B cell (primary cell): ENCODE measurements around the gene TM6SF1. TPM values are rescaled to one million over a fixed set of nuclear protein-coding genes. Genes with fewer than 3 reads are reported as not detected.

Source experiments
- ATAC-seq: fragments of 200-7000 bp; cut with Tn5 transposase; one replicate; pipeline ENCODE4 v1.10.0; 2021; ENCODE audit warnings: low read depth, mild to moderate bottlenecking, moderate number of reproducible peaks, moderate library complexity
- CTCF ChIA-PET: fragments of 350-600 bp; sonication (Branson Sonifier 250); formaldehyde crosslinking; loops from one replicate; lab custom pipeline; 2021; ENCODE audit warnings: antibody characterized with exemption, inconsistent platforms; lab: Charles Lee
- POLR2A ChIA-PET: fragments of 350-600 bp; sonication (Branson Sonifier 250); formaldehyde crosslinking; loops from one replicate; lab custom pipeline; 2021; ENCODE audit warnings: antibody characterized with exemption; lab: Charles Lee
- DNase-seq: peaks from one replicate; pipeline ENCODE4 v3.0.0; 2013
- H2AFZ ChIP-seq: 2 replicates; pipeline ENCODE4 v1.6.1; 2012; ENCODE audit warnings: mild to moderate bottlenecking, low read depth, low read length; ENCODE audit not compliant: insufficient read depth, poor library complexity, severe bottlenecking
- H3K27ac ChIP-seq, 2 donors: 1 replicate in 1 of 2; 2 replicates in 1 of 2; pipeline ENCODE4 v1.5.1; 2012 to 2013; ENCODE audit warnings: low read length in 2 of 2, mild to moderate bottlenecking in 2 of 2, moderate library complexity in 1 of 2
- H3K27me3 ChIP-seq, 4 experiments: fragments of 200-600 bp in 1 of 4; sonication (generic) in 1 of 4; replicated peaks in 1 of 4; 1 replicate in 2 of 4; 2 replicates in 2 of 4; pipeline versions ENCODE4 v1.6.1 to v1.7.0; 2013 to 2016; ENCODE audit warnings: low read length in 3 of 4, mild to moderate bottlenecking in 2 of 4, mixed read lengths in 1 of 4, moderate library complexity in 1 of 4; ENCODE audit not compliant: insufficient read depth in 4 of 4, control insufficient read depth in 3 of 4; ENCODE audit errors: control extremely low read depth in 1 of 4
- H3K36me3 ChIP-seq, 2 experiments: replicated peaks in 1 of 2; 1 replicate in 1 of 2; 2 replicates in 1 of 2; pipeline versions ENCODE4 v1.6.1 to v1.7.1; 2013; ENCODE audit warnings: low read length in 1 of 2; ENCODE audit not compliant: insufficient read depth in 2 of 2, control insufficient read depth in 1 of 2; ENCODE audit errors: control extremely low read depth in 1 of 2, extremely low read depth in 1 of 2
- H3K4me1 ChIP-seq, 2 donors: fragments of 200-600 bp in 1 of 2; sonication (generic) in 1 of 2; 1 replicate in 1 of 2; 2 replicates in 1 of 2; pipeline versions ENCODE4 v1.5.1 to v1.6.1; 2013 to 2017; ENCODE audit warnings: low read length in 2 of 2; ENCODE audit not compliant: control insufficient read depth in 2 of 2, insufficient read depth in 2 of 2
- H3K4me2 ChIP-seq: replicated peaks from 2 replicates; pipeline ENCODE3; 2012; ENCODE audit warnings: mild to moderate bottlenecking, low read depth, low read length; ENCODE audit not compliant: poor library complexity, severe bottlenecking
- H3K4me3 ChIP-seq, 5 experiments: fragments of 200-600 bp in 1 of 5; sonication (generic) in 1 of 5; 1 replicate in 3 of 5; 2 replicates in 2 of 5; pipeline versions ENCODE4 v1.5.1 to v1.7.0; 2011 to 2016; ENCODE audit warnings: low read length in 4 of 5, mild to moderate bottlenecking in 4 of 5, low read depth in 2 of 5, control low read depth in 1 of 5, moderate library complexity in 1 of 5; ENCODE audit not compliant: insufficient read depth in 1 of 5; ENCODE audit errors: control extremely low read depth in 1 of 5, extremely low read depth in 1 of 5
- H3K79me2 ChIP-seq: fragments of 200-600 bp; sonication (generic); one replicate; pipeline ENCODE4 v1.6.0; 2016; ENCODE audit warnings: low read length; ENCODE audit not compliant: control insufficient read depth, insufficient read depth
- H3K9ac ChIP-seq: fragments of 200-600 bp; sonication (generic); 2 replicates; pipeline ENCODE4 v1.6.1; 2017; ENCODE audit warnings: mild to moderate bottlenecking, low read length, moderate library complexity
- H3K9me3 ChIP-seq, 3 donors: one replicate each; pipeline versions ENCODE4 v1.6.1 to v1.7.1; 2013; ENCODE audit warnings: low read length in 2 of 3; ENCODE audit not compliant: control insufficient read depth in 2 of 3, insufficient read depth in 1 of 3; ENCODE audit errors: control extremely low read depth in 1 of 3
- H4K20me1 ChIP-seq: 2 replicates; pipeline ENCODE4 v1.6.0; 2012; ENCODE audit warnings: mild to moderate bottlenecking, low read length; ENCODE audit not compliant: insufficient read depth, control insufficient read depth, poor library complexity, severe bottlenecking
- H3K27ac Mint-ChIP-seq: one replicate; pipeline ENCODE4 v1.8.0; 2021; ENCODE audit warnings: mixed read lengths
- H3K27me3 Mint-ChIP-seq: one replicate; pipeline ENCODE4 v1.8.0; 2021; ENCODE audit warnings: mixed read lengths
- H3K4me1 Mint-ChIP-seq: one replicate; pipeline ENCODE4 v1.8.0; 2021; ENCODE audit warnings: mixed read lengths
- H3K4me3 Mint-ChIP-seq: one replicate; pipeline ENCODE4 v1.8.0; 2021; ENCODE audit warnings: mixed read lengths
- H3K9me3 Mint-ChIP-seq: one replicate; pipeline ENCODE4 v1.8.0; 2022; ENCODE audit warnings: mixed read lengths; ENCODE audit not compliant: insufficient read depth
- CTCF ChIP-seq: fragments of 200-600 bp; IDR thresholded peaks from one replicate; pipeline ENCODE4 v1.8.0; 2022; ENCODE audit warnings: antibody characterized with exemption, mild to moderate bottlenecking
- EZH2 ChIP-seq: IDR thresholded peaks from 2 replicates; pipeline ENCODE4 v1.6.1; 2012; ENCODE audit warnings: borderline replicate concordance, low read depth, mild to moderate bottlenecking, moderate library complexity, low read length; ENCODE audit not compliant: insufficient read depth, poor library complexity, severe bottlenecking
- WGBS: methylation state at CpG from one replicate; pipeline ENCODE4 v1.1.5; 2013; ENCODE audit warnings: missing lambda C conversion rate; ENCODE audit not compliant: insufficient coverage; 5-methylcytosine and 5-hydroxymethylcytosine counted together
- intact Hi-C: fragments of 100-400 bp; cut with micrococcal nuclease; formaldehyde crosslinking; loops from one replicate; pipeline ENCODE4 v1.10.0; 2022
- polyA plus RNA-seq: library from polyadenylated mRNA; depleted of rRNA; stranded (reverse); fragments of >200 nt; gene quantifications from 2 replicates; pipeline ENCODE4 v1.2.3, GENCODE V29; 2012
- total RNA-seq, 2 donors: library from RNA; stranded (reverse); fragments of 120-200 nt in 1 of 2; gene quantifications; 1 replicate in 1 of 2; 2 replicates in 1 of 2; pipeline versions ENCODE4 v1.2.3 to v1.2.4, GENCODE V29; 2013 to 2022

Gene TM6SF1
- total and polyA plus RNA-seq, 2 donors (not counting 1 experiment from before 2014, with no cell fraction given) = 1.1 to 1.6 TPM

DNA sequence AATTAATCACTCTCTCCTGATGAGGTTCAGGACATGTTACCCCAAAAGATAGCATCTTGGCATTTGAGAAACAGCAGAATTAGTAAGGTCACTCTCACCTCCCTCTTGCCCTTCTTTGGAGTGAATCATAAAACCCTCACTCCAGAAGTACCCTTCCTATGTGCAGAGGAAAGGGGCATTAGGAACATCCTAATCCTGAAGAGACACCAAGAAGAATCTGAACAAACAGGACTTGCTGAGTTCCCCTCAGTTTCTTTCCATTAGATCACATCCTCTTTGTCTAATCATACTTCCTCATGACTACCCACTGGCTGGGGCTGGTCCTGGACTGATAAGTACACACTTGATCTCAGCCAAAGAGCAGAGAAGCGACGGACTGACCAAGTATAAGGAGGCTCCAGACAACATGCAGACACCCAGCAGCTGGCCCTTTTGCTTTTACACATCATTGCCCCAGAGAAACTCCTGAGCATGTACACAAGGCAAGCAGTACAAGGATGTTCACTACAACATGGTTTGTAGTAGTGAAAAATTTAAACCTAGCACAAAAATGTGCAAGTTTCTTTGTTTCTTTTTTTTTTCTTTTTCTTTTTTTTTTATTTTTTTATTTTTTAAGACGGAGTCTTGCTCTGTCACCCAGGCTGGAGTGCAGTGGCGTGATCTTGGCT lies 15.0 kb upstream of the TM6SF1 start:
- TF ChIP-seq CTCF (no peak), EZH2 (no peak)
- Mint-ChIP-seq H3K27ac (peak overlapping the region; percentile 82), H3K4me3 (peak overlapping the region; percentile 48), H3K9me3 (no peaks in the 10 kb centered on the region), H3K4me1 (peaks cover 10% of the 10 kb centered on the region), H3K27me3 (peaks cover 15% of the 10 kb centered on the region)
- POLR2A ChIA-PET = no interaction called here
- Histone ChIP-seq H3K9ac (peak overlapping the region; percentile 0), H3K9me3 (no peaks in the 10 kb centered on the region), H3K4me1 (peaks cover 9 to 13% of the 10 kb centered on the region in 2 donors), H3K79me2 (no peaks in the 10 kb centered on the region), H3K4me2 (peak overlapping the region; percentile 50), H3K27ac (peak overlapping the region; percentile 50 to 78), H2AFZ (peak overlapping the region; percentile 78), H3K36me3 (no peaks in the 10 kb centered on the region), H3K27me3 (peaks cover 0 to 3% (median 0%) of the 10 kb centered on the region in 4 experiments), H4K20me1 (no peaks in the 10 kb centered on the region), H3K4me3 (no peak overlapping the region)
- ATAC-seq (peak; percentile 82), DNase-seq (peak; percentile 57)
- WGBS = 6% methylated on average over 2 of the region's 4 CpGs
- CTCF ChIA-PET = no interaction called here
- intact Hi-C loops = no loop called here

GRCh38 chr15:83094583-83094982 lies 12.9 kb upstream of the TM6SF1 start:
- WGBS = 95% methylated on average over 3 of the region's 5 CpGs
- H2AFZ ChIP-seq = no peak overlapping the region
- H3K9me3 ChIP-seq = peaks cover 0 to 6% (median 2%) of the 10 kb centered on the region in 3 donors
- no peaks in the 10 kb centered on the region for H3K9me3 Mint-ChIP-seq
- peaks cover 9 to 13% of the 10 kb centered on the region in 2 donors for H3K4me1 ChIP-seq
- H3K4me3 Mint-ChIP-seq = no peak overlapping the region
- H3K79me2 ChIP-seq = no peaks in the 10 kb centered on the region
- no peak overlapping the region for H3K9ac ChIP-seq
- DNase-seq (no peak), ATAC-seq (no peak)
- H3K27ac Mint-ChIP-seq = no peak overlapping the region
- H3K4me1 Mint-ChIP-seq = peaks cover 10% of the 10 kb centered on the region
- POLR2A ChIA-PET = no interaction called here
- peaks cover 8% of the 10 kb centered on the region for H3K27me3 Mint-ChIP-seq
- intact Hi-C loops = no loop called here
- no peak overlapping the region for H3K4me3 ChIP-seq
- H3K36me3 ChIP-seq = no peaks in the 10 kb centered on the region
- CTCF ChIA-PET = no interaction called here
- no peak overlapping the region for H3K4me2 ChIP-seq
- peaks cover 0 to 3% (median 0%) of the 10 kb centered on the region in 4 experiments for H3K27me3 ChIP-seq
- no peak overlapping the region for H3K27ac ChIP-seq
- H4K20me1 ChIP-seq = no peaks in the 10 kb centered on the region
- TF ChIP-seq CTCF = no peak
- no peak for TF ChIP-seq EZH2
